ENCODE data around the gene OR5I1. TPM values are rescaled to one million over a fixed set of nuclear protein-coding genes. Genes with fewer than 3 reads are reported as not detected.
"Not testable (repeated sequence)": the region's sequence is repeated elsewhere in the genome, so short reads cannot be mapped to it uniquely, and the experiment has no call there.

Gene OR5I1
- total RNA-seq, 3 donors from 2014 or later, result not detected

GRCh38 chr11:55902308-55902707 lies 33.9 kb downstream of the OR5I1 start:
- H3K4me1 ChIP-seq, result no peaks in the 10 kb centered on the region
- H3K36me3 ChIP-seq, result no peaks in the 10 kb centered on the region
- intact Hi-C loops (cut with DNase I; ENCODE audit: low total_unique reads), result no loop called here
- no peak overlapping the region for H3K27ac ChIP-seq
- H3K27me3 ChIP-seq, result no peaks in the 10 kb centered on the region
- H3K4me3 ChIP-seq, result no peak overlapping the region
- DNase-seq (ENCODE audit: low spot score in 2 of 2), result no peak
- H3K9me3 ChIP-seq, result no peaks in the 10 kb centered on the region
- TF ChIP-seq POLR2AphosphoS5 (IDR thresholded peaks at IDR 0.05), result no peak
- TF ChIP-seq POLR2A (IDR thresholded peaks at IDR 0.05), result no peak
- no peak for TF ChIP-seq CTCF (IDR thresholded peaks at IDR 0.05)

- no peaks in the 10 kb centered on the region for H3K9me3 ChIP-seq
- H3K27me3 ChIP-seq, result no peaks in the 10 kb centered on the region
- no peaks in the 10 kb centered on the region for H3K36me3 ChIP-seq
- no peak for DNase-seq (ENCODE audit: low spot score in 2 of 2)
- TF ChIP-seq CTCF (IDR thresholded peaks at IDR 0.05), result no peak
- TF ChIP-seq POLR2AphosphoS5 (IDR thresholded peaks at IDR 0.05), result no peak
- no peak for TF ChIP-seq POLR2A (IDR thresholded peaks at IDR 0.05)
- H3K4me3 ChIP-seq, result no peak overlapping the region
- H3K4me1 ChIP-seq, result no peaks in the 10 kb centered on the region
- H3K27ac ChIP-seq, result no peak overlapping the region
- intact Hi-C loops (cut with DNase I; ENCODE audit: low total_unique reads), result no loop called here
Observed at GRCh38 chr11:55895216-55895615, 41.0 kb downstream of the OR5I1 start.

- H3K4me1 ChIP-seq; H3K4me3 ChIP-seq; H3K36me3 ChIP-seq; H3K9me3 ChIP-seq; intact Hi-C loops (cut with DNase I; ENCODE audit: low total_unique reads); DNase-seq (ENCODE audit: low spot score in 2 of 2); H3K27ac ChIP-seq; H3K27me3 ChIP-seq: not testable (repeated sequence)
Observed at GRCh38 chr11:55885481-55885880, 50.7 kb downstream of the OR5I1 start.

Other genes starting within 250 kb of the OR5I1 start
- not detected for gene OR5D13, start 163.0 kb downstream of the OR5I1 start, total RNA-seq
- gene OR5D14, start 140.8 kb downstream of the OR5I1 start, total RNA-seq, result not detected
- gene OR5L1, start 125.0 kb downstream of the OR5I1 start, total RNA-seq, result not detected
- gene OR5D18, start 116.8 kb downstream of the OR5I1 start, total RNA-seq, result not detected
- not detected for gene OR5L2, start 109.2 kb downstream of the OR5I1 start, total RNA-seq
- not detected for gene OR5D16, start 97.6 kb downstream of the OR5I1 start, total RNA-seq
- not detected for gene TRIM51, start 53.1 kb downstream of the OR5I1 start, total RNA-seq
- not detected for gene OR5W2, start 21.8 kb downstream of the OR5I1 start, total RNA-seq
- not detected for gene OR10AG1, start 33.5 kb upstream of the OR5I1 start, total RNA-seq
- not detected for gene OR5F1, start 58.2 kb upstream of the OR5I1 start, total RNA-seq
- gene OR5AS1, start 91.3 kb upstream of the OR5I1 start, total RNA-seq, result not detected
- gene OR8I2, start 156.9 kb upstream of the OR5I1 start, total RNA-seq, result not detected
- not detected for gene OR8H2, start 167.3 kb upstream of the OR5I1 start, total RNA-seq
- not detected for gene OR8H3, start 186.0 kb upstream of the OR5I1 start, total RNA-seq
- gene OR8J3, start 203.8 kb upstream of the OR5I1 start, total RNA-seq, result not detected
- gene OR8K5, start 223.9 kb upstream of the OR5I1 start, total RNA-seq, result not detected
- gene OR5J2, start 240.2 kb upstream of the OR5I1 start, total RNA-seq, result not detected

Measured in breast epithelium (tissue), 4 donors.